Right lobe of liver (tissue), 4 donors: ENCODE results near the gene POLG.
A peak's percentile ranks its signal among the peaks of the same experiment; 100 is the strongest.

Experiments used
- POLR2A ChIP-seq: fragments of 450-650 bp; IDR thresholded peaks from one replicate; pipeline ENCODE4 v1.6.1; 2017; ENCODE audit warnings: antibody characterized with exemption, mild to moderate bottlenecking
- TF ChIP-seq, protein P1 (sequence below), 4 donors: fragments of 200-600 bp in 3 of 4; fragments of 450-650 bp in 1 of 4; IDR thresholded peaks; one replicate each; pipeline versions ENCODE4 v1.5.1 to v1.8.0; 2016 to 2022; ENCODE audit warnings: antibody characterized with exemption in 4 of 4, mild to moderate bottlenecking in 2 of 4
- donor health status: DM: no; HTN: no; CAD: no.
- donor health status: DM: no; HTN: no; CAD: no.
- donor health status: DM: no; HTN: yes; CAD: no.

DNA sequence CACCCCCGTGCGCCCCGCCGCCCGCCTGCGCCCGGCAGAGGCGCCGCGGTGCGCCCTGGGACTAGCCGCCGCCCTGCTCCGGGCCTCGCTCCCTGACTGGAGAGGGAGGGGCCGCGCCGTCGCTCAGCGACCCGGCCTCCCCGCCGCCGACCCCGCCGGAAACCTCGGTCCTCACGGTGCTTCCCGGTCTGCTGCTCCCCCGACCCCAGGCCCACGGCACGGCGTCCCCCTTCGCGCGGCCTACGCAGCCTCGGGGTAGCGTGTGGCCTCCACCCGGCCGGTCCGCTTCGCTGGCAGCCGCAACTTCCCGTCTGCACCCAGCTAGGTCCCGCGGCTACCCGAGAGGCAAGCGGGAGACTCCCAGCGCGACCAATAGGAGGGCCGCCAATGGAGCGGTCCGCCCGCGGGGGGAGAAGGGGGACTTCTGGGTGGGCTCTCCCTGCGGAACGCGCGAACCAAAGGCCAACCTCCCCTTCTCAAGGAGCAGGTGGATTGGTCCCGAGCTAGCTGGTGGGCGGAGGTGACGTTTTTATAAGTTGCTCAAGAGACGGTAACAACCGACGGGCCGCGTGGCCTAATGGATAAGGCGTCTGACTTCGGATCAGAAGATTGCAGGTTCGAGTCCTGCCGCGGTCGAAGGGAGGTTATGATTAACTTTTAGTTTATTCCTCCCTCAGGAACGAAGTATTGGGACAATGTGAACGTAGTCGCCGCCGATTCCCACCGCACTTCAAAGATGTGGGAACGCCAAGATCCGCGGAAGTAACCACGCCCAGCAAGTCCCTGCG lies at the start of gene POLG:
- TF ChIP-seq, protein P1, sequence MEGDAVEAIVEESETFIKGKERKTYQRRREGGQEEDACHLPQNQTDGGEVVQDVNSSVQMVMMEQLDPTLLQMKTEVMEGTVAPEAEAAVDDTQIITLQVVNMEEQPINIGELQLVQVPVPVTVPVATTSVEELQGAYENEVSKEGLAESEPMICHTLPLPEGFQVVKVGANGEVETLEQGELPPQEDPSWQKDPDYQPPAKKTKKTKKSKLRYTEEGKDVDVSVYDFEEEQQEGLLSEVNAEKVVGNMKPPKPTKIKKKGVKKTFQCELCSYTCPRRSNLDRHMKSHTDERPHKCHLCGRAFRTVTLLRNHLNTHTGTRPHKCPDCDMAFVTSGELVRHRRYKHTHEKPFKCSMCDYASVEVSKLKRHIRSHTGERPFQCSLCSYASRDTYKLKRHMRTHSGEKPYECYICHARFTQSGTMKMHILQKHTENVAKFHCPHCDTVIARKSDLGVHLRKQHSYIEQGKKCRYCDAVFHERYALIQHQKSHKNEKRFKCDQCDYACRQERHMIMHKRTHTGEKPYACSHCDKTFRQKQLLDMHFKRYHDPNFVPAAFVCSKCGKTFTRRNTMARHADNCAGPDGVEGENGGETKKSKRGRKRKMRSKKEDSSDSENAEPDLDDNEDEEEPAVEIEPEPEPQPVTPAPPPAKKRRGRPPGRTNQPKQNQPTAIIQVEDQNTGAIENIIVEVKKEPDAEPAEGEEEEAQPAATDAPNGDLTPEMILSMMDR (IDR thresholded peaks at IDR 0.05), result no peak
- peak; percentile 98 for TF ChIP-seq POLR2A
